HEK293T (cell line): ENCODE measurements around the gene SEC24A.
"Not testable (repeated sequence)": the region's sequence is repeated elsewhere in the genome, so short reads cannot be mapped to it uniquely, and the experiment has no call there.

ENCODE experiments used
- CTCF ChIA-PET: fragments of 350-600 bp; formaldehyde crosslinking; extraction: SDS; loops from one replicate; lab custom pipeline; 2021; ENCODE audit warnings: antibody characterized with exemption, inconsistent platforms; lab: Yijun Ruan, JAX
- POLR2A ChIA-PET: fragments of 350-600 bp; formaldehyde crosslinking; extraction: SDS; loops from one replicate; lab custom pipeline; 2020; ENCODE audit warnings: antibody characterized with exemption, inconsistent platforms; lab: Yijun Ruan, JAX
- DNase-seq: peaks from one replicate; pipeline ENCODE4 v3.0.0; 2012; ENCODE audit warnings: mixed read lengths; ENCODE audit errors: extremely low spot score
- ARNT ChIP-seq: fragments of 450-650 bp; IDR thresholded peaks from 2 replicates; pipeline ENCODE4 v1.6.1; 2017; ENCODE audit warnings: mild to moderate bottlenecking
- BHLHE40 ChIP-seq: fragments of 450-650 bp; IDR thresholded peaks from 2 replicates; pipeline ENCODE4 v1.6.1; 2016; ENCODE audit warnings: mild to moderate bottlenecking, moderate library complexity, borderline replicate concordance
- CTBP1 ChIP-seq: fragments of 450-650 bp; IDR thresholded peaks from 2 replicates; pipeline ENCODE4 v1.6.1; 2016; ENCODE audit warnings: borderline replicate concordance
- ELF4 ChIP-seq: fragments of 450-650 bp; IDR thresholded peaks from 2 replicates; pipeline ENCODE4 v1.6.1; 2017; ENCODE audit warnings: antibody characterized with exemption
- FOXA1 ChIP-seq: fragments of 450-650 bp; IDR thresholded peaks from 2 replicates; pipeline ENCODE4 v1.6.1; 2016; ENCODE audit warnings: mild to moderate bottlenecking
- FOXK2 ChIP-seq: fragments of 450-650 bp; IDR thresholded peaks from 2 replicates; pipeline ENCODE4 v1.6.1; 2016; ENCODE audit warnings: mild to moderate bottlenecking
- FOXM1 ChIP-seq: fragments of 450-650 bp; IDR thresholded peaks from 2 replicates; pipeline ENCODE4 v1.6.1; 2017; ENCODE audit warnings: mild to moderate bottlenecking, borderline replicate concordance
- HDGF ChIP-seq: fragments of 450-650 bp; IDR thresholded peaks from 2 replicates; pipeline ENCODE4 v1.6.1; 2017; ENCODE audit warnings: antibody characterized with exemption, borderline replicate concordance
- L3MBTL2 ChIP-seq: fragments of 450-650 bp; conservative IDR thresholded peaks from 2 replicates; pipeline ENCODE4 v1.6.1; 2016; ENCODE audit warnings: mild to moderate bottlenecking
- LEF1 ChIP-seq: fragments of 450-650 bp; IDR thresholded peaks from 2 replicates; pipeline ENCODE4 v1.6.1; 2017; ENCODE audit warnings: mild to moderate bottlenecking, borderline replicate concordance
- NFRKB ChIP-seq: fragments of 450-650 bp; IDR thresholded peaks from 2 replicates; pipeline ENCODE4 v1.6.1; 2016; ENCODE audit warnings: mild to moderate bottlenecking, moderate library complexity
- SP1 ChIP-seq: fragments of 450-650 bp; IDR thresholded peaks from 2 replicates; pipeline ENCODE4 v1.6.1; 2017
- SUZ12 ChIP-seq: fragments of 450-650 bp; IDR thresholded peaks from 2 replicates; pipeline ENCODE4 v1.6.1; 2016; ENCODE audit warnings: mild to moderate bottlenecking
- TARDBP ChIP-seq: fragments of 450-650 bp; IDR thresholded peaks from 2 replicates; pipeline ENCODE4 v1.6.1; 2016
- ZNF384 ChIP-seq: fragments of 450-650 bp; IDR thresholded peaks from 2 replicates; pipeline ENCODE4 v1.6.1; 2016
- TF ChIP-seq, protein P1 (sequence below): fragments of 450-650 bp; IDR thresholded peaks from 2 replicates; pipeline ENCODE4 v1.6.1; 2016

The SEC24A gene

DNA sequence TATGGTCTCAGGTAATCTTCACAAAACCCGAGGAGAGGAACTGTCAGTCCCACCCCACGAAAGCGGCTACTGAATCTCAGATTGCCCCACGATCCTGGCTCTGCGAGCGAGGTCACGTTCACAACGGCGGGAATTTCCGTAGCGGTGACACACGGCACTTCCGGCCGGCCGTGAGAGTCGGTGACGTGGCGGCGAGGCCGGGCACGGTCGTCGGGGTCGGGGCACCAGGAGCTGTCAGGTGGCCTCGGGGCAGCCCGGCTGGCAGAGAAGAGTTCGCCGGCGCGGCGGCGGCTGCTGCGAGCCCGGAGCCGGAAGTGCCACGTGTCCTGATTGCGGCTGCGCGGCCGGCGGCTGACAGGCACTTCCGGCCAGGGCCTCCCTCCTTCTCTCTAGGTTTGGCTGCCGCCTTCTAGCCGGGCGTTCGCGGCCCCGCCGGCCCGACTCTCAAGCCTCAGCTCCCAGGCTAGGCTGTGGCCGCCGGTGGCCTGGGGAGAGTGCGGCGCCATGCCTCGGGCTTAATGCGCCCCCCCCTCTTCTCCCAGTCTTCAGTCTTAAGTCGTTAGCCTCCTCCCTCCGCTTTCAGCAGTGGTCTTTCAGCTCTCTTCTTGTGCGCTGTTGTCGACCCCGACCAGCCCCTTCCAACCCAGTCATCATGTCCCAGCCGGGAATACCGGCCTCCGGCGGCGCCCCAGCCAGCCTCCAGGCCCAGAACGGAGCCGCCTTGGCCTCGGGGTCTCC lies at the start of gene SEC24A:
SEC24A (plus strand) TSS at position 361 of the 738 bp plus-strand sequence; CDS start at position 653, 292 bp downstream.
- TF ChIP-seq FOXM1 (no peak), SP1 (no peak), FOXK2 (no peak), SUZ12 (no peak), LEF1 (no peak), FOXA1 (no peak), ARNT (0 out of 2 replicates have a peak, but pooled peaks have one; percentile 34), BHLHE40 (no peak), ELF4 (peak; percentile 46), TARDBP (no peak), CTBP1 (no peak), L3MBTL2 (peak; percentile 98), NFRKB (no peak), ZNF384 (no peak), HDGF (no peak)
- TF ChIP-seq, protein P1, sequence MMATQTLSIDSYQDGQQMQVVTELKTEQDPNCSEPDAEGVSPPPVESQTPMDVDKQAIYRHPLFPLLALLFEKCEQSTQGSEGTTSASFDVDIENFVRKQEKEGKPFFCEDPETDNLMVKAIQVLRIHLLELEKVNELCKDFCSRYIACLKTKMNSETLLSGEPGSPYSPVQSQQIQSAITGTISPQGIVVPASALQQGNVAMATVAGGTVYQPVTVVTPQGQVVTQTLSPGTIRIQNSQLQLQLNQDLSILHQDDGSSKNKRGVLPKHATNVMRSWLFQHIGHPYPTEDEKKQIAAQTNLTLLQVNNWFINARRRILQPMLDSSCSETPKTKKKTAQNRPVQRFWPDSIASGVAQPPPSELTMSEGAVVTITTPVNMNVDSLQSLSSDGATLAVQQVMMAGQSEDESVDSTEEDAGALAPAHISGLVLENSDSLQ = peak; percentile 59
- ChIA-PET POLR2A (interaction anchor here (0.6 to 1.7 kb wide), 13 partner anchors 8 to 197 kb away, joined by 3 to 28 read pairs (median 4); partner anchors contain the start of genes C5orf24, CAMLG, DDX46 and SAR1B), CTCF (interaction anchor here (0.5 to 1.4 kb wide), 2 partner anchors 55 to 61 kb away, joined by 3 read pairs; no protein-coding TSS in a partner anchor)
- DNase-seq = peak; percentile 93

DNA sequence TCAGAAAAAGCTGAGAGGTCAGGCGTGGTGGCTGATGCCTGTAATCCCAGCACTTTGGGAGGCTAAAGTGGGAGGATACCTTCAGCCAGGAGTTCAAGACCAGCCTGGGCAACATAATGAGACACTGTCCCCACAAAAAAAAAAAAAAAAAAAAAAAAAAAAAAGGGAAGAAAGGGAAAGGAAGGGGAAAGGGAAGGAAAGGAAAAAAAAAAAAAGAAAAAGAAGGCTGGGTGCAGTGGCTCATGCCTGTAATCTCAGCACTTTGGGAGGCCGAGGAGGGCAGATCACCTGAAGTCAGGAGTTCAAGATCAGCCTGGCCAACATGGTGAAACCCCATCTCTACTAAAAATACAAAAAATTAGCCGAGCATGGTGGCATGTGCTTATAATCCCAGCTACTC lies 48.8 kb upstream of the SEC24A start:
- CTCF ChIA-PET, DNase-seq, POLR2A ChIA-PET: not testable (repeated sequence)

DNA sequence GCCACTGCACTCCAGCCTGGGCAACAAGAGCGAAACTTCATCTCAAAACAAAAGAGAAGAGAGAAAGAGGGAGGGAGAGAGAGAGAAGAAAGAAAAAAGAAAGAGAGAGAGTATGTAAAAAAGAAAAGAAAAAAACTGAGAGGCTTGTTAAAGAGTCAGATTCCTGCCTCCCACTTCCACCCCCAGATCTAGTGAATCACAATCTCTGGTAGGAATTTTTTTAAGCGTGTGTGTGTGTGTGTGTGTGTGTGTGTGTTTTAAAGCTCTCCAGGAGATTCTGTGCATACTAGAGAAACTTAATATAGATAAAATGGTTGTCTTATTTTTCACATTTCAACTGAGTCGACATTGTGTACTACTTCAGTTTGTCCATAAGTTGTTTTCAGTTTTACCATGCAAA lies 48.0 kb upstream of the SEC24A start:
- TF ChIP-seq ELF4 (no peak), ARNT (no peak), NFRKB (no peak), HDGF (no peak), LEF1 (no peak), CTBP1 (no peak), SP1 (no peak)
- TF ChIP-seq, protein P1 = no peak
- ChIA-PET CTCF (interaction anchor here (0.6 kb wide), 1 partner anchor 21 kb away, joined by 4 read pairs; no protein-coding TSS in a partner anchor), POLR2A (no interaction called here)
- no peak for DNase-seq

DNA sequence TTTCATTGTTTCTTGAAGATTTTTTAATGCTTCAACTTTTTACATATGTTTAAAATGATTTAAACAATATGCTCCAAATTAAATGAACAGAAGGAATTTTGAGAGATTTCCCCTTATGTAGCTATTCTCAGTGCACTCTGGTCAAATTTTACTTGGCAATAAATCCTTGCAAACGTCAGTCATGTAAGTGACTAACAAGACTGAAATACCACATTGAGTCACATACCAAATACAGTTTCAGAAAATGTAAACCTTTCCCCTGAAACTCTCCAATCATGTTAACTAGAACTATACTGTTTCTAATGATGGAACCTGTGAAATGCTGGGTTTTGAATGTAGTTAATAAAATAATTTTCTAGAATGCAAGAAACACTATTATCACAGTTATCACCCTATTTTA lies 45.5 kb upstream of the SEC24A start:
- ChIA-PET POLR2A (no interaction called here), CTCF (interaction anchor here (1.6 kb wide), 1 partner anchor 16 kb away, joined by 6 read pairs; no protein-coding TSS in a partner anchor)
- no peak for DNase-seq
- TF ChIP-seq TARDBP (no peak), FOXA1 (no peak), NFRKB (no peak), SUZ12 (no peak)
- TF ChIP-seq, protein P1 = no peak

DNA sequence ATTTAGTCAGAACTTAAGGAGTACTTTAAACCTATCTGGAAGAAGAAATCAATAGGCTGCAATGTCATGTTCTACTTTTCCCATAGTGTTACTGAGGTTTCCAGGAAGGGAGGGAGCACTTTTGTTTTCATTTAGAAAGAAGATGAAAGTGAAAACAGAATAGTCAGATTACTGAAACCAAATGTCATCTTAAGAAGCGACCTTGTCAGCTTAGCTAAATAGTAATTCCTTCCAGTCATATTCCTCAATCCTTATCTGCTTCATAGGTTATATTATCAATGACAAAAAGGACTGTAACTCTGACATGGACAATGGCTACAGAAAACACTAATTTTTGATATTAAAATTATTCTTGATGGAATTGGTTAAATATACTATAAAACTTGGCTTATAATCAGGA lies 43.7 kb upstream of the SEC24A start:
- TF ChIP-seq ARNT = no peak
- no peak for TF ChIP-seq L3MBTL2
- no peak for TF ChIP-seq FOXM1
- no peak for TF ChIP-seq ELF4
- no peak for TF ChIP-seq SP1
- TF ChIP-seq ZNF384 = no peak
- no peak for TF ChIP-seq HDGF
- no peak for TF ChIP-seq FOXA1
- no peak for TF ChIP-seq LEF1
- no peak for TF ChIP-seq FOXK2
- TF ChIP-seq CTBP1 = no peak
- TF ChIP-seq NFRKB = no peak
- TF ChIP-seq, protein P1 = no peak
- POLR2A ChIA-PET = no interaction called here
- CTCF ChIA-PET = interaction anchor here (1.0 kb wide), 1 partner anchor 18 kb away, joined by 4 read pairs; no protein-coding TSS in a partner anchor
- DNase-seq = no peak

DNA sequence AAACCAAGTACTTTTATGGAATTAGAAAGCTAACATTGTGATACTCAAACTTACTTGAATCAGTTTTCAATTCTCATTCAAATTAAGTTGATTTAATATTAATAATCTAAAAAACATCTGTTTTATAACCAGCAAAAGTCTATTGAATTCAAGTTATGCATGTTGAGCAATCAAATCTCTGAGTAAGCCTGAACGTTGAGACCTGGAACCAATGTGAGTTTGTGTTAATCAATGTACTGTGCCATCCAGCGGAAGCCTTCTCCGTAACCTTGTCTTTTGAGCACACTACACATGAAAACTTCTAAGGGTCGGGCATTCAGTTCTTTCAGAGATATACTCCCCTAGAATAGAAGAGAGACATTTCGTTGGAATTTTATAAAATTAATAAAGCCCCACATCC lies 41.9 kb upstream of the SEC24A start:
- ChIA-PET POLR2A (no interaction called here), CTCF (no interaction called here)
- DNase-seq = no peak
- no peak for TF ChIP-seq SP1
- TF ChIP-seq L3MBTL2 = no peak
- no peak for TF ChIP-seq BHLHE40
- no peak for TF ChIP-seq ZNF384
- TF ChIP-seq HDGF = no peak
- TF ChIP-seq ELF4 = no peak
- no peak for TF ChIP-seq FOXA1
- TF ChIP-seq FOXK2 = no peak
- TF ChIP-seq, protein P1 = no peak
- no peak for TF ChIP-seq SUZ12
- no peak for TF ChIP-seq LEF1
- TF ChIP-seq NFRKB = no peak
- no peak for TF ChIP-seq CTBP1
- no peak for TF ChIP-seq ARNT
- no peak for TF ChIP-seq TARDBP
- TF ChIP-seq FOXM1 = no peak
